A549 (cell line): ENCODE results near the gene TCEA3.

Experiments
- BHLHE40 ChIP-seq: IDR thresholded peaks from 2 replicates; pipeline ENCODE4 v1.6.1; 2012; ENCODE audit warnings: low read depth, low read length, inconsistent platforms
- CHD2 ChIP-seq: fragments of 150-350 bp; IDR thresholded peaks from 2 replicates; pipeline ENCODE4 v1.6.1; 2014; ENCODE audit warnings: low read length; ENCODE audit not compliant: partially characterized antibody
- CTCF ChIP-seq: fragments of >200 bp; sonication (Bioruptor Twin); formaldehyde crosslinking; IDR thresholded peaks from 3 replicates; pipeline ENCODE4 v1.5.1; 2016
- EP300 ChIP-seq, 2 experiments: fragments of >200 bp; sonication (Bioruptor Twin); formaldehyde crosslinking; IDR thresholded peaks; 2 replicates in 1 of 2; 3 replicates in 1 of 2; pipeline ENCODE4 v1.6.1; 2016 to 2017
- HDAC2 ChIP-seq: fragments of 200-600 bp; sonication (generic); IDR thresholded peaks from 2 replicates; pipeline ENCODE4 v1.6.1; 2016
- HOXB13 ChIP-seq: fragments of 250-450 bp; sonication (Bioruptor Pico); IDR thresholded peaks from 2 replicates; pipeline ENCODE4 v1.5.0; 2020; ENCODE audit warnings: low read depth, mild to moderate bottlenecking, moderate library complexity
- MYC ChIP-seq: IDR thresholded peaks from 2 replicates; pipeline ENCODE4 v1.6.1; 2012; ENCODE audit warnings: mild to moderate bottlenecking, inconsistent platforms, low read length, improper control_type of control experiment, borderline replicate concordance
- POLR2A ChIP-seq: IDR thresholded peaks from 2 replicates; pipeline ENCODE4 v1.6.1; 2012; ENCODE audit warnings: mild to moderate bottlenecking, low read length
- POLR2AphosphoS2 ChIP-seq: conservative IDR thresholded peaks from 2 replicates; pipeline ENCODE4 v1.6.1; 2012; ENCODE audit warnings: low read length, improper control_type of control experiment, inconsistent platforms
- RAD21 ChIP-seq, 2 experiments: fragments of >200 bp in 1 of 2; sonication (Bioruptor Twin) in 1 of 2; formaldehyde crosslinking in 1 of 2; IDR thresholded peaks in 1 of 2; conservative IDR thresholded peaks in 1 of 2; 2 replicates in 1 of 2; 3 replicates in 1 of 2; pipeline ENCODE4 v1.6.1; 2012 to 2018; ENCODE audit warnings: inconsistent platforms in 1 of 2
- SMC3 ChIP-seq: fragments of >200 bp; sonication (Bioruptor Twin); formaldehyde crosslinking; IDR thresholded peaks from 3 replicates; pipeline ENCODE4 v1.6.1; 2018; ENCODE audit warnings: inconsistent platforms
- SREBF2 ChIP-seq: fragments of 450-650 bp; IDR thresholded peaks from 2 replicates; pipeline ENCODE4 v1.6.1; 2014; ENCODE audit warnings: mild to moderate bottlenecking, moderate library complexity
- TF ChIP-seq, protein P1 (sequence below): IDR thresholded peaks from 2 replicates; pipeline ENCODE4 v1.6.1; 2012

- TF ChIP-seq BHLHE40 = no peak
- no peak for TF ChIP-seq CTCF
- no peak for TF ChIP-seq SREBF2
- no peak for TF ChIP-seq HOXB13
- no peak for TF ChIP-seq SMC3
- TF ChIP-seq RAD21 (conservative IDR thresholded peaks at IDR 0.05 in 1 of 2, IDR thresholded peaks at IDR 0.05 in 1 of 2) = no peak
- TF ChIP-seq POLR2AphosphoS2 = no peak
- no peak for TF ChIP-seq HDAC2
- TF ChIP-seq MYC = no peak
- TF ChIP-seq POLR2A = no peak
- TF ChIP-seq CHD2 = no peak
- TF ChIP-seq, protein P1, sequence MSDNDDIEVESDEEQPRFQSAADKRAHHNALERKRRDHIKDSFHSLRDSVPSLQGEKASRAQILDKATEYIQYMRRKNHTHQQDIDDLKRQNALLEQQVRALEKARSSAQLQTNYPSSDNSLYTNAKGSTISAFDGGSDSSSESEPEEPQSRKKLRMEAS = no peak
- TF ChIP-seq EP300 (IDR thresholded peaks at IDR 0.05) = no peak
Observed at GRCh38 chr1:23444596-23445390, 20.2 kb upstream of the TCEA3 start.
